Gastroesophageal sphincter (tissue), 3 donors: ENCODE results near the gene VTI1A.

Experiments
- CTCF ChIP-seq, 4 experiments: fragments of 200-600 bp in 2 of 4; fragments of 450-650 bp in 2 of 4; sonication (generic) in 1 of 4; IDR thresholded peaks; one replicate each; pipeline ENCODE4 v1.5.1; 2017 to 2019; ENCODE audit warnings: antibody characterized with exemption in 4 of 4, mild to moderate bottlenecking in 2 of 4, moderate library complexity in 2 of 4
- EP300 ChIP-seq: sonication (generic); formaldehyde crosslinking; IDR thresholded peaks from one replicate; pipeline ENCODE4 v1.6.1; 2017; ENCODE audit warnings: antibody characterized with exemption, mild to moderate bottlenecking
- POLR2A ChIP-seq, 2 donors: fragments of 450-650 bp; IDR thresholded peaks; one replicate each; pipeline ENCODE4 v1.6.1; 2017; ENCODE audit warnings: antibody characterized with exemption in 2 of 2, mild to moderate bottlenecking in 2 of 2, moderate library complexity in 1 of 2

GRCh38 chr10:112790921-112791320, 343.9 kb downstream of the VTI1A start:
- TF ChIP-seq EP300 = no peak
- TF ChIP-seq CTCF (IDR thresholded peaks at IDR 0.05) = no peak
- no peak for TF ChIP-seq POLR2A (IDR thresholded peaks at IDR 0.05)
